ENCODE results near the gene ACOT11. TPM values are rescaled to one million over a fixed set of nuclear protein-coding genes. Genes with fewer than 3 reads are reported as not detected.

Gene ACOT11
- total RNA-seq, 2 experiments from 2014 or later, result 0.50 to 0.91 TPM

- POLR2A ChIA-PET, result no interaction called here
- Mint-ChIP-seq H3K36me3 (ENCODE audit: low read depth) (no peaks in the 10 kb centered on the region), H3K4me1 (ENCODE audit: low read depth) (peaks cover 3% of the 10 kb centered on the region), H3K27me3 (no peaks in the 10 kb centered on the region), H3K9me3 (no peaks in the 10 kb centered on the region), H3K27ac (no peak overlapping the region), H3K4me3 (no peak overlapping the region)
- Histone ChIP-seq H3K27me3 (ENCODE audit: control insufficient read depth in 1 of 2, insufficient read depth in 2 of 2, low read length in 2 of 2) (no peaks in the 10 kb centered on the region), H3K4me1 (ENCODE audit: insufficient read depth, low read length) (peaks cover 4% of the 10 kb centered on the region), H3K4me3 (ENCODE audit: low read length) (no peak overlapping the region), H3K27ac (ENCODE audit: low read depth in 1 of 2, low read length in 2 of 2) (no peak overlapping the region), H3K9me3 (ENCODE audit: control insufficient read depth in 1 of 2, insufficient read depth in 1 of 2, low read length in 2 of 2) (no peaks in the 10 kb centered on the region), H3K36me3 (ENCODE audit: insufficient read depth, low read length) (no peaks in the 10 kb centered on the region)
- DNase-seq (no peak), ATAC-seq (ENCODE audit: poor library complexity) (no peak)
- no peak for TF ChIP-seq CTCF (IDR thresholded peaks at IDR 0.05)
- CTCF ChIA-PET, result no interaction called here
- intact Hi-C loops (cut with DNase I, micrococcal nuclease), result no loop called here
These were observed 51.3 kb downstream of the ACOT11 start for GRCh38 chr1:54599211-54599823.

GRCh38 chr1:54600947-54601721, 53.1 kb downstream of the ACOT11 start:
- H3K4me3 Mint-ChIP-seq, result no peak overlapping the region
- Histone ChIP-seq H3K27ac (ENCODE audit: low read depth in 1 of 2, low read length in 2 of 2) (no peak overlapping the region), H3K4me3 (ENCODE audit: low read length) (no peak overlapping the region), H3K4me1 (ENCODE audit: insufficient read depth, low read length) (peaks cover 12% of the 10 kb centered on the region), H3K27me3 (ENCODE audit: control insufficient read depth in 1 of 2, insufficient read depth in 2 of 2, low read length in 2 of 2) (no peaks in the 10 kb centered on the region), H3K9me3 (ENCODE audit: control insufficient read depth in 1 of 2, insufficient read depth in 1 of 2, low read length in 2 of 2) (no peaks in the 10 kb centered on the region), H3K36me3 (ENCODE audit: insufficient read depth, low read length) (no peaks in the 10 kb centered on the region)
- H3K9me3 Mint-ChIP-seq, result no peaks in the 10 kb centered on the region
- H3K4me1 Mint-ChIP-seq (ENCODE audit: low read depth), result peaks cover 12% of the 10 kb centered on the region
- POLR2A ChIA-PET, result no interaction called here
- H3K36me3 Mint-ChIP-seq (ENCODE audit: low read depth), result no peaks in the 10 kb centered on the region
- CTCF ChIA-PET, result no interaction called here
- intact Hi-C loops (cut with DNase I, micrococcal nuclease), result no loop called here
- DNase-seq (no peak), ATAC-seq (ENCODE audit: poor library complexity) (no peak)
- no peak for TF ChIP-seq CTCF (IDR thresholded peaks at IDR 0.05)
- H3K27me3 Mint-ChIP-seq, result no peaks in the 10 kb centered on the region
- H3K27ac Mint-ChIP-seq, result no peak overlapping the region

GRCh38 chr1:54601730-54602129, 53.7 kb downstream of the ACOT11 start:
- ChIA-PET POLR2A (no interaction called here), CTCF (no interaction called here)
- Mint-ChIP-seq H3K27ac (no peak overlapping the region), H3K27me3 (no peaks in the 10 kb centered on the region), H3K4me1 (ENCODE audit: low read depth) (peaks cover 12% of the 10 kb centered on the region), H3K9me3 (no peaks in the 10 kb centered on the region), H3K4me3 (no peak overlapping the region), H3K36me3 (ENCODE audit: low read depth) (no peaks in the 10 kb centered on the region)
- Histone ChIP-seq H3K9me3 (ENCODE audit: control insufficient read depth in 1 of 2, insufficient read depth in 1 of 2, low read length in 2 of 2) (no peaks in the 10 kb centered on the region), H3K27ac (ENCODE audit: low read depth in 1 of 2, low read length in 2 of 2) (no peak overlapping the region), H3K27me3 (ENCODE audit: control insufficient read depth in 1 of 2, insufficient read depth in 2 of 2, low read length in 2 of 2) (no peaks in the 10 kb centered on the region), H3K36me3 (ENCODE audit: insufficient read depth, low read length) (no peaks in the 10 kb centered on the region), H3K4me1 (ENCODE audit: insufficient read depth, low read length) (peaks cover 12% of the 10 kb centered on the region), H3K4me3 (ENCODE audit: low read length) (no peak overlapping the region)
- ATAC-seq (ENCODE audit: poor library complexity), result no peak
- TF ChIP-seq CTCF (IDR thresholded peaks at IDR 0.05), result no peak
- DNase-seq, result no peak
- intact Hi-C loops (cut with DNase I, micrococcal nuclease), result no loop called here
